Gastrocnemius medialis (tissue), 4 donors: ENCODE data around the gene BCAN. TPM values are rescaled to one million over a fixed set of nuclear protein-coding genes. Genes with fewer than 3 reads are reported as not detected.
A peak's percentile ranks its signal among the peaks of the same experiment; 100 is the strongest.
"Not testable (repeated sequence)": the region's sequence is repeated elsewhere in the genome, so short reads cannot be mapped to it uniquely, and the experiment has no call there.

Experiments used
- ATAC-seq, 2 donors: fragments of 150-250 bp; one replicate each; pipeline ENCODE4 v1.9.1; 2016
- DNase-seq, 2 donors: peaks; one replicate each; pipeline ENCODE4 v3.0.0-alpha.2; 2019
- H3K27ac ChIP-seq, 4 donors: fragments of 200-600 bp; sonication (generic); 1 replicate in 1 of 4; 2 replicates in 3 of 4; pipeline ENCODE4 v1.5.1; 2016 to 2018; ENCODE audit warnings: mild to moderate bottlenecking in 2 of 4, moderate library complexity in 1 of 4
- H3K27me3 ChIP-seq, 3 donors: fragments of 200-600 bp; sonication (generic) in 2 of 3; 1 replicate in 1 of 3; 2 replicates in 2 of 3; pipeline versions ENCODE4 v1.5.1 to v1.6.0; 2016 to 2019; ENCODE audit warnings: mild to moderate bottlenecking in 1 of 3, moderate library complexity in 1 of 3
- H3K36me3 ChIP-seq, 2 donors: fragments of 200-600 bp; sonication (generic) in 1 of 2; one replicate each; pipeline ENCODE4 v1.5.1; 2017 to 2018
- H3K4me1 ChIP-seq, 2 donors: fragments of 200-600 bp; sonication (generic) in 1 of 2; one replicate each; pipeline ENCODE4 v1.5.1; 2016 to 2017; ENCODE audit warnings: mild to moderate bottlenecking in 2 of 2
- H3K4me3 ChIP-seq, 4 donors: fragments of 200-600 bp; sonication (generic) in 3 of 4; 1 replicate in 1 of 4; 2 replicates in 3 of 4; pipeline ENCODE4 v1.5.1; 2016 to 2019; ENCODE audit warnings: mild to moderate bottlenecking in 2 of 4
- H3K9me3 ChIP-seq, 3 donors: fragments of 200-600 bp; sonication (generic) in 2 of 3; 1 replicate in 1 of 3; 2 replicates in 2 of 3; pipeline ENCODE4 v1.5.1; 2016 to 2019
- POLR2A ChIP-seq, 2 donors: fragments of 450-650 bp; IDR thresholded peaks; one replicate each; pipeline ENCODE4 v1.6.1; 2017; ENCODE audit warnings: antibody characterized with exemption in 2 of 2, mild to moderate bottlenecking in 2 of 2, moderate library complexity in 2 of 2
- in situ Hi-C, 4 donors: fragments of 200-750 bp; cut with MboI; loops; one replicate each; pipeline versions ENCODE4 v1.15.0 to v1.8.0; 2017; ENCODE audit warnings: low sequenced_read_pairs in 4 of 4
- intact Hi-C: fragments of 100-400 bp; cut with DNase I; formaldehyde crosslinking; loops from one replicate; pipeline ENCODE4 v1.15.1; 2023; ENCODE audit warnings: low total_unique reads
- total RNA-seq, 4 donors: library from RNA; depleted of rRNA; stranded (reverse); fragments of >200 nt; gene quantifications; one replicate each; pipeline versions ENCODE4 v1.1.0 to v1.2.3, GENCODE V29; 2016
- TF ChIP-seq, protein P1 (sequence below), 5 experiments: fragments of 450-650 bp in 3 of 5; fragments of 200-600 bp in 2 of 5; sonication (generic) in 2 of 5; IDR thresholded peaks in 4 of 5; conservative IDR thresholded peaks in 1 of 5; 1 replicate in 4 of 5; 2 replicates in 1 of 5; pipeline ENCODE4 v1.5.1; 2016 to 2019; ENCODE audit warnings: antibody characterized with exemption in 5 of 5, mild to moderate bottlenecking in 3 of 5, moderate library complexity in 3 of 5

Gene BCAN
- total RNA-seq, 4 donors from 2014 or later, result 0.26 to 0.29 TPM; not detected in 2

DNA sequence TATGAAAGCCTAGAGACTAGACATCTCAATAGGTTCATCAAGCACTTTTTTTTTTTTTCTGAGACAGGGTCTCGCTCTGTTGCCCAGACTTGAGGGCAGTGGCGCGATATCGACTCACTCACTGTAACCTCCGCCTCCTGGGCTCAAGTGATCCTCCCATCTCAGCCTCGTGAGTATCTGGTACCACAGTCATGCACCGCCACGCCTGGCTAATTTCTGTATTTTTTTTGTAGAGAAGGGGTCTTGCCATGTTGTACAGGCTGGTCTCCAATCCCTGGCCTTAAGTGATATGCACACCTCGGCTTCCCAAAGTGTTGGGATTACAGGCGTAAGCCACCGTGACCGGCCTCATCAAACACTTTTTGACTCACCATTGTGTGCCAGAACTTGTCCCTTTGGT is 40.0 kb upstream of the BCAN start:
- no peaks in the 10 kb centered on the region for H3K9me3 ChIP-seq
- no peak for DNase-seq
- in situ Hi-C loops (loop anchor here (5.0 to 10.0 kb wide), 2 partner anchors 150 to 217 kb away; no protein-coding TSS in a partner anchor), intact Hi-C loops (loop anchor here (1.0 to 5.0 kb wide), 3 partner anchors 11 to 146 kb away; partner anchors contain the start of gene NAXE)
- H3K27ac ChIP-seq, result peak overlapping the region; percentile 77 to 87 (median 82)
- no peaks in the 10 kb centered on the region for H3K27me3 ChIP-seq
- H3K4me3 ChIP-seq, result peak overlapping the region; percentile 63 to 88 (median 82)
- TF ChIP-seq, protein P1, sequence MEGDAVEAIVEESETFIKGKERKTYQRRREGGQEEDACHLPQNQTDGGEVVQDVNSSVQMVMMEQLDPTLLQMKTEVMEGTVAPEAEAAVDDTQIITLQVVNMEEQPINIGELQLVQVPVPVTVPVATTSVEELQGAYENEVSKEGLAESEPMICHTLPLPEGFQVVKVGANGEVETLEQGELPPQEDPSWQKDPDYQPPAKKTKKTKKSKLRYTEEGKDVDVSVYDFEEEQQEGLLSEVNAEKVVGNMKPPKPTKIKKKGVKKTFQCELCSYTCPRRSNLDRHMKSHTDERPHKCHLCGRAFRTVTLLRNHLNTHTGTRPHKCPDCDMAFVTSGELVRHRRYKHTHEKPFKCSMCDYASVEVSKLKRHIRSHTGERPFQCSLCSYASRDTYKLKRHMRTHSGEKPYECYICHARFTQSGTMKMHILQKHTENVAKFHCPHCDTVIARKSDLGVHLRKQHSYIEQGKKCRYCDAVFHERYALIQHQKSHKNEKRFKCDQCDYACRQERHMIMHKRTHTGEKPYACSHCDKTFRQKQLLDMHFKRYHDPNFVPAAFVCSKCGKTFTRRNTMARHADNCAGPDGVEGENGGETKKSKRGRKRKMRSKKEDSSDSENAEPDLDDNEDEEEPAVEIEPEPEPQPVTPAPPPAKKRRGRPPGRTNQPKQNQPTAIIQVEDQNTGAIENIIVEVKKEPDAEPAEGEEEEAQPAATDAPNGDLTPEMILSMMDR (IDR thresholded peaks at IDR 0.05 in 4 of 5, conservative IDR thresholded peaks at IDR 0.05 in 1 of 5), result no peak
- no peak for TF ChIP-seq POLR2A (IDR thresholded peaks at IDR 0.05)
- peaks cover 15 to 16% of the 10 kb centered on the region in 2 donors for H3K4me1 ChIP-seq
- H3K36me3 ChIP-seq, result peaks cover 0 to 20% of the 10 kb centered on the region in 2 donors
- ATAC-seq, result peak; percentile 3 to 12

DNA sequence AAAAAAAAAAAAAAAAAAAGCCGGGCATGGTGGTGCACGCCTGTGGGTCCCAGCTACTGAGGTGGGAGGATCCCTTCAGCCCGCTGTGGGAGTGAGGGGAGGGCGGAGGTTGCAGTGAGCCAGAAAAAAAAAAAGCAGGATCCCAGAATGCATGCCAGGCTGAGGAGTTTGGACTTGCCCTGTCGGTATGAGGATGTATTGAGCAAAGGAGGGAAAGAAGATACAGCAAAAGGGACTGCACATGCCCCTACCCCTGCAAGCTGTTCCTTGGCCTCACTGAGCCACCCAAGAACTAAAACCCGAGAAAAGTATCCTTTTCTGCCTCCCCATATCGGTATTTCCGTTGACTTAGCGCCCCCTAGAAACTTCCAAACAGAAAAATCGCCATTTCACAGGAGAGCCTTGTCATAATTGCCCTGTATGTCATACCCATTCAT is 39.3 kb upstream of the BCAN start:
- Histone ChIP-seq H3K9me3 (no peaks in the 10 kb centered on the region), H3K4me3 (no peak overlapping the region), H3K4me1 (peaks cover 15 to 16% of the 10 kb centered on the region in 2 donors), H3K36me3 (peaks cover 0 to 13% of the 10 kb centered on the region in 2 donors), H3K27ac (no peak overlapping the region), H3K27me3 (no peaks in the 10 kb centered on the region)
- DNase-seq, result no peak
- intact Hi-C loops, result loop anchor here (5.0 kb wide), 1 partner anchor 90 kb away; no protein-coding TSS in a partner anchor
- no peak for ATAC-seq
- in situ Hi-C loops, result loop anchor here (5.0 to 10.0 kb wide), 2 partner anchors 150 to 218 kb away; no protein-coding TSS in a partner anchor
- TF ChIP-seq POLR2A (IDR thresholded peaks at IDR 0.05), result no peak
- TF ChIP-seq, protein P1 (IDR thresholded peaks at IDR 0.05 in 4 of 5, conservative IDR thresholded peaks at IDR 0.05 in 1 of 5), result peak in 1 of 5 experiments; percentile 30

DNA sequence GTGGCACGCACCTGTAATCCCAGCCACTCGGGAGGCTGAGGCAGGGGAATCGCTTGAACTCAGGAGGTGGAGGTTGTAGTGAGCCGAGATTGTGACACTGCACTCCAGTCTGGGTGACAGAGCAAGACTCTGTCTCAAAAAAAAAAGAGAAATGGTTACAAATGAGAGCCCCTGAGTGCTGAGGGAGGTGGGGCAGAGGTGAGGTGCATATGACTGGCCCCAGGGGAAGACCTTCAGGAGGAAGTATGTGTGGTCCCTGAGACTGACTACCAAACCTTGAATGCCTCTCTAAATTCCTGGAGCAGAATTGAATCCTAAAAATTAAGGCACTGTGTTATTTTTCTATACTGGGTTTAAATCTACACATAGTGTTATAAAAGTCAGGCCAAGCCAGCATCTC is 34.6 kb upstream of the BCAN start:
- H3K36me3 ChIP-seq, H3K27me3 ChIP-seq, H3K4me3 ChIP-seq, ATAC-seq, H3K27ac ChIP-seq, H3K4me1 ChIP-seq, DNase-seq, H3K9me3 ChIP-seq, intact Hi-C loops: not testable (repeated sequence)
- in situ Hi-C loops, result loop anchor here in 3 of 4 donors (5.0 to 10.0 kb wide), 2 partner anchors 155 to 223 kb away; no protein-coding TSS in a partner anchor

DNA sequence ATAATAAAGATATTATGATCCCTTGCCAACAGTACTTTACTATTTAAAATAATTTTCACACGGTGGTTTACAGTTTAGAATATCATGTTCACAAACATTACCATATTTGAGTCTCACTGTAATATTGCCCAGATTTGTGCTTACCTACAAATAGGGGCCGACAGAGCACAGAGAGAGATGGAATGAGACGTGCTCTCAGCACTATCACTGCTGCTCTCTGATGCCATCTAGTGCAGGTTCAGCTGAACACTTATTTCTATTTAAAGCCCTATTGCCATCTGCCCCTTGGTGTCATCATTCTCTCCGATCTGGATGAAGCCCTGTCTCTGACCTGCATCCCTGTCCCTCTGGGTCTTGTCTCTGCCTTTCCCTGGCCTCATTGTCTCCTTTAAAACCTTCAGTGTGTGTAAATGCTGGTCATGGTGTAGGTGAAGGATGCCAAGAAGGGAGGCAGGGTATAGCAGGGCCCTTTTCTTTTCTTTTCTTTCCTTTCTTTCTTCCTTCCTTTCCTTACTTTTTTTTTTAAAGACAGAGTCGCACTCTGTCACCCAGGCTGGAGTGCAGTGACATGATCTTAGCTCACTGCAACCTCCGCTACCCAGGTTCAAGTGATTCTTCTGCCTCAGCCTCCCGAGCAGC is 33.8 kb upstream of the BCAN start:
- TF ChIP-seq POLR2A (IDR thresholded peaks at IDR 0.05), result no peak
- TF ChIP-seq, protein P1 (IDR thresholded peaks at IDR 0.05 in 4 of 5, conservative IDR thresholded peaks at IDR 0.05 in 1 of 5), result peak; percentile 73 to 81 (median 80)
- intact Hi-C loops (loop anchor here (1.0 to 2.0 kb wide), 4 partner anchors 24 to 223 kb away; no protein-coding TSS in a partner anchor), in situ Hi-C loops (loop anchor here in 3 of 4 donors (5.0 to 10.0 kb wide), 2 partner anchors 156 to 223 kb away; no protein-coding TSS in a partner anchor)
- Histone ChIP-seq H3K27me3 (no peaks in the 10 kb centered on the region), H3K36me3 (no peaks in the 10 kb centered on the region), H3K4me3 (no peak overlapping the region), H3K4me1 (no peaks in the 10 kb centered on the region), H3K27ac (no peak overlapping the region), H3K9me3 (no peaks in the 10 kb centered on the region)
- peak; percentile 99 to 100 for ATAC-seq
- peak; percentile 48 to 59 for DNase-seq

DNA sequence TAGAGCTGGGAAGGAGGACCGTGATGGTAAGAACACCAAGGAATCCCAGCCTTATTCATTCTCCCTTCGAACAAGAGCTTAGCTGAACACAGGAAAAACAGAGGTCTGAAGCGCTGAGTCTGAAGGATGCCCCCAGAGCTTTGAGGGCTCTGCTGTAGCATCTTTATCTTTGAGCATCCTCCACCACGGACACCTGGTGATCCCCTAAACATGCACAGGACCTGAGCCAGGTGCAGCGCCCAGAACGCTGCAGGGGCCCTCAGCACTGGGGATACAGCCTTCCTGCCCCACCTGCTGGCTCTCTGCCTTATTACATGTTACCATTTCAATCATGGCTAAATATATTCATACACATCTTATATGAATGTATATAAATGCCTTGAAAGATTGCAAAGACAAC is 32.9 kb upstream of the BCAN start:
- Histone ChIP-seq H3K27me3 (no peaks in the 10 kb centered on the region), H3K4me1 (no peaks in the 10 kb centered on the region), H3K4me3 (no peak overlapping the region), H3K36me3 (no peaks in the 10 kb centered on the region), H3K9me3 (no peaks in the 10 kb centered on the region), H3K27ac (no peak overlapping the region)
- intact Hi-C loops (loop anchor here (1.0 to 2.0 kb wide), 4 partner anchors 25 to 224 kb away; no protein-coding TSS in a partner anchor), in situ Hi-C loops (loop anchor here in 3 of 4 donors (5.0 to 10.0 kb wide), 2 partner anchors 157 to 224 kb away; no protein-coding TSS in a partner anchor)
- TF ChIP-seq, protein P1 (IDR thresholded peaks at IDR 0.05 in 4 of 5, conservative IDR thresholded peaks at IDR 0.05 in 1 of 5), result peak in 1 of 5 experiments; percentile 23
- no peak for TF ChIP-seq POLR2A (IDR thresholded peaks at IDR 0.05)
- no peak for ATAC-seq
- no peak for DNase-seq

DNA sequence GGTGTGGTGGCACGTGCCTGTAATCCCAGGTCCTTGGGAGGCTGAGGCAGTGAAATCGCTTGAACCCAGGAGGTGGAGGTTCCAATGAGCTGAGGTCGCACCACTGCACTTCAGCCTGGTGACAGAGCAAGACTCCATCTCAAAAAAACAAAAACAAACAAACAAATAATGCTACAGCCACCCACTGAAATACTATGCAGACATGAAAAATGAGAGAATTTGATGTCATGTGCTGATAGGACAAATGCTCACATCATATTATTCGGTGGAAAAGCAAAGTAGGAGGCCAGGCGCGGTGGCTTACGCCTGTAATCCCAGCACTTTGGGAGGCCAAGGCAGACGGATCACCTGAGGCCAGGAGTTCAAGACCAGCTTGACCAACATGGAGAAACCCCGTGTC is 31.8 kb upstream of the BCAN start:
- in situ Hi-C loops, result loop anchor here in 1 of 4 donors (10.0 kb wide), 1 partner anchor 225 kb away; no protein-coding TSS in a partner anchor
- H3K4me1 ChIP-seq, ATAC-seq, H3K27me3 ChIP-seq, intact Hi-C loops, DNase-seq, H3K36me3 ChIP-seq, H3K4me3 ChIP-seq, H3K9me3 ChIP-seq, H3K27ac ChIP-seq: not testable (repeated sequence)
